Panc1 (cell line): ENCODE results near the gene EEA1. TPM values are rescaled to one million over a fixed set of nuclear protein-coding genes. Genes with fewer than 3 reads are reported as not detected.

Experiments used
- ATAC-seq: fragments of 200-7000 bp; cut with Tn5 transposase; 2 replicates; pipeline ENCODE4 v1.9.1; 2020; ENCODE audit warnings: mild to moderate bottlenecking, moderate library complexity
- BruUV-seq: library from RNA; stranded (reverse); fragments of 400-500 nt; replicated peaks from 2 replicates; lab custom pipeline; 2021; lab: Mats Ljungman, UMichigan
- CTCF ChIA-PET: fragments of 300-600 bp; sonication (Branson Sonifier 250); formaldehyde crosslinking; loops from one replicate; lab custom pipeline; 2022; ENCODE audit warnings: antibody characterized with exemption; lab: Charles Lee
- POLR2A ChIA-PET: fragments of 300-600 bp; sonication (Branson Sonifier 250); formaldehyde crosslinking; loops from one replicate; lab custom pipeline; 2022; ENCODE audit warnings: antibody characterized with exemption; lab: Charles Lee
- DNase-seq: peaks from one replicate; pipeline ENCODE4 v3.0.0-alpha.2; 2010; ENCODE audit warnings: low read depth, low spot score
- H3K27ac ChIP-seq: 2 replicates; pipeline ENCODE4 v1.5.1; 2011; ENCODE audit warnings: mild to moderate bottlenecking, low read length, inconsistent platforms
- H3K27me3 ChIP-seq: fragments of 200-500 bp; sonication (Bioruptor generic); 2 replicates; pipeline ENCODE4 v1.6.0; 2014; ENCODE audit warnings: low read length, inconsistent platforms; ENCODE audit not compliant: control insufficient read depth, insufficient read depth
- H3K36me3 ChIP-seq: fragments of 200-500 bp; sonication (Bioruptor generic); 2 replicates; pipeline ENCODE4 v1.5.1; 2014; ENCODE audit warnings: inconsistent platforms, mild to moderate bottlenecking, low read length, moderate library complexity; ENCODE audit not compliant: control insufficient read depth, insufficient read depth
- H3K4me1 ChIP-seq: 2 replicates; pipeline ENCODE4 v1.5.1; 2011; ENCODE audit warnings: inconsistent platforms, mild to moderate bottlenecking, low read length, moderate library complexity; ENCODE audit not compliant: control insufficient read depth, insufficient read depth
- H3K4me3 ChIP-seq, 2 experiments: 2 replicates each; pipeline ENCODE4 v1.5.1; 2011 to 2012; ENCODE audit warnings: low read depth in 2 of 2, low read length in 2 of 2, mild to moderate bottlenecking in 2 of 2, inconsistent platforms in 1 of 2, moderate library complexity in 1 of 2
- H3K9me3 ChIP-seq: fragments of 200-500 bp; sonication (Bioruptor generic); 2 replicates; pipeline ENCODE4 v1.5.1; 2014; ENCODE audit warnings: low read depth, mild to moderate bottlenecking, inconsistent platforms, low read length, moderate library complexity; ENCODE audit not compliant: control insufficient read depth, insufficient read depth
- POLR2AphosphoS5 ChIP-seq: IDR thresholded peaks from 2 replicates; pipeline ENCODE4 v1.6.1; 2012; ENCODE audit warnings: mild to moderate bottlenecking, low read depth, low read length, moderate library complexity
- REST ChIP-seq, 2 experiments: IDR thresholded peaks; 2 replicates each; pipeline ENCODE4 v1.6.1; 2011 to 2012; ENCODE audit warnings: low read depth in 2 of 2, control low read depth in 1 of 2, low read length in 1 of 2, mild to moderate bottlenecking in 1 of 2, moderate library complexity in 1 of 2; ENCODE audit not compliant: insufficient read depth in 1 of 2
- SIN3A ChIP-seq: IDR thresholded peaks from 2 replicates; pipeline ENCODE4 v1.6.1; 2012; ENCODE audit warnings: low read depth, mild to moderate bottlenecking, low read length, moderate library complexity, borderline replicate concordance; ENCODE audit not compliant: insufficient read depth
- TCF7L2 ChIP-seq: IDR thresholded peaks from 2 replicates; pipeline ENCODE4 v1.6.1; 2011; ENCODE audit warnings: mild to moderate bottlenecking, low read depth, low read length, inconsistent platforms
- in situ Hi-C: cut with HindIII; loops from 2 replicates; pipeline ENCODE4 v1.10.0; 2016; ENCODE audit warnings: low sequenced_read_pairs, low pct_unique_long_range_greater_than_20kb
- intact Hi-C: fragments of 100-400 bp; cut with micrococcal nuclease; formaldehyde crosslinking; loops from one replicate; pipeline ENCODE4 v1.10.0; 2022; ENCODE audit not compliant: unreplicated experiment
- total RNA-seq: library from RNA; stranded (reverse); gene quantifications from one replicate; pipeline ENCODE4 v1.2.1, GENCODE V29; 2021; ENCODE audit not compliant: unreplicated experiment
- TF ChIP-seq, protein P1 (sequence below): fragments of 450-650 bp; IDR thresholded peaks from 2 replicates; pipeline ENCODE4 v1.5.1; 2017; ENCODE audit warnings: mild to moderate bottlenecking

The EEA1 gene
- total RNA-seq, 1 experiment from 2014 or later: 15.1 TPM

- ATAC-seq (no peak), DNase-seq (no peak)
- no peaks in the 10 kb centered on the region for H3K27me3 ChIP-seq
- TF ChIP-seq SIN3A (no peak), REST (IDR thresholded peaks at IDR 0.05; ENCODE audit: insufficient read depth in 1 of 2, low read depth in 2 of 2, low read length in 1 of 2) (no peak), TCF7L2 (no peak), POLR2AphosphoS5 (no peak)
- TF ChIP-seq, protein P1, sequence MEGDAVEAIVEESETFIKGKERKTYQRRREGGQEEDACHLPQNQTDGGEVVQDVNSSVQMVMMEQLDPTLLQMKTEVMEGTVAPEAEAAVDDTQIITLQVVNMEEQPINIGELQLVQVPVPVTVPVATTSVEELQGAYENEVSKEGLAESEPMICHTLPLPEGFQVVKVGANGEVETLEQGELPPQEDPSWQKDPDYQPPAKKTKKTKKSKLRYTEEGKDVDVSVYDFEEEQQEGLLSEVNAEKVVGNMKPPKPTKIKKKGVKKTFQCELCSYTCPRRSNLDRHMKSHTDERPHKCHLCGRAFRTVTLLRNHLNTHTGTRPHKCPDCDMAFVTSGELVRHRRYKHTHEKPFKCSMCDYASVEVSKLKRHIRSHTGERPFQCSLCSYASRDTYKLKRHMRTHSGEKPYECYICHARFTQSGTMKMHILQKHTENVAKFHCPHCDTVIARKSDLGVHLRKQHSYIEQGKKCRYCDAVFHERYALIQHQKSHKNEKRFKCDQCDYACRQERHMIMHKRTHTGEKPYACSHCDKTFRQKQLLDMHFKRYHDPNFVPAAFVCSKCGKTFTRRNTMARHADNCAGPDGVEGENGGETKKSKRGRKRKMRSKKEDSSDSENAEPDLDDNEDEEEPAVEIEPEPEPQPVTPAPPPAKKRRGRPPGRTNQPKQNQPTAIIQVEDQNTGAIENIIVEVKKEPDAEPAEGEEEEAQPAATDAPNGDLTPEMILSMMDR: no peak
- POLR2A ChIA-PET: no interaction called here
- no peaks in the 10 kb centered on the region for H3K36me3 ChIP-seq
- no peak overlapping the region for H3K4me3 ChIP-seq
- intact Hi-C loops: no loop called here
- H3K27ac ChIP-seq: no peak overlapping the region
- CTCF ChIA-PET: no interaction called here
- no TSS peak for BruUV-seq
- in situ Hi-C loops: no loop called here
- H3K9me3 ChIP-seq: peaks cover 2% of the 10 kb centered on the region; the same call in 1 of the 2 replicates
- no peaks in the 10 kb centered on the region for H3K4me1 ChIP-seq
These were observed 14.9 kb downstream of the EEA1 start for GRCh38 chr12:92914170-92914569.

DNA sequence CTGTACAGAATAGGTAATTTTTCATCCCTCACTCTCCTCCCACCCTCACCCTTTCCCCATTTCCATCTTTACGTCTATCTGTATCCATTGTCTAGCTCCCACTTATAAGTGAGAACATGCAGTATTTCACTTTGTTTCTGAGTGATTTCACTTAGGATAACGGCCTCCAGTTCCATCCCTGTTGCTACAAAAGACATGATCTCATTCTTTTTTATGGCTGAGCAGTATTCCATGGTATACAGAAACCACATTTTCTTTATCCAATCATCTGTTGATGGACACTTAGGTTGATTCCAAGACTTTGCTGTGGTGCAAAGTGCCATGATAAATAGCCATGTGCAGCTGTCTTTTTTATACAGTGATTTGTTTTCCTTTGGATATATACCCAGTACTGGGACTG is 16.4 kb downstream of the EEA1 start:
- Histone ChIP-seq H3K9me3 (peaks cover 6% of the 10 kb centered on the region; the same call in 1 of the 2 replicates), H3K27ac (no peak overlapping the region), H3K4me3 (no peak overlapping the region), H3K36me3 (no peaks in the 10 kb centered on the region), H3K4me1 (no peaks in the 10 kb centered on the region), H3K27me3 (no peaks in the 10 kb centered on the region)
- POLR2A ChIA-PET: no interaction called here
- in situ Hi-C loops: no loop called here
- no peak for ATAC-seq
- DNase-seq: no peak
- CTCF ChIA-PET: no interaction called here
- intact Hi-C loops: no loop called here
- TF ChIP-seq POLR2AphosphoS5 (no peak), REST (IDR thresholded peaks at IDR 0.05; ENCODE audit: insufficient read depth in 1 of 2, low read depth in 2 of 2, low read length in 1 of 2) (no peak), TCF7L2 (no peak), SIN3A (no peak)
- TF ChIP-seq, protein P1: no peak
- no TSS peak for BruUV-seq
